ENCODE measurements around the gene DARS1. TPM values are rescaled to one million over a fixed set of nuclear protein-coding genes. Genes with fewer than 3 reads are reported as not detected.

Gene DARS1
- total RNA-seq, 4 donors from 2014 or later: 27.1 to 127 (median 62.1) TPM

DNA sequence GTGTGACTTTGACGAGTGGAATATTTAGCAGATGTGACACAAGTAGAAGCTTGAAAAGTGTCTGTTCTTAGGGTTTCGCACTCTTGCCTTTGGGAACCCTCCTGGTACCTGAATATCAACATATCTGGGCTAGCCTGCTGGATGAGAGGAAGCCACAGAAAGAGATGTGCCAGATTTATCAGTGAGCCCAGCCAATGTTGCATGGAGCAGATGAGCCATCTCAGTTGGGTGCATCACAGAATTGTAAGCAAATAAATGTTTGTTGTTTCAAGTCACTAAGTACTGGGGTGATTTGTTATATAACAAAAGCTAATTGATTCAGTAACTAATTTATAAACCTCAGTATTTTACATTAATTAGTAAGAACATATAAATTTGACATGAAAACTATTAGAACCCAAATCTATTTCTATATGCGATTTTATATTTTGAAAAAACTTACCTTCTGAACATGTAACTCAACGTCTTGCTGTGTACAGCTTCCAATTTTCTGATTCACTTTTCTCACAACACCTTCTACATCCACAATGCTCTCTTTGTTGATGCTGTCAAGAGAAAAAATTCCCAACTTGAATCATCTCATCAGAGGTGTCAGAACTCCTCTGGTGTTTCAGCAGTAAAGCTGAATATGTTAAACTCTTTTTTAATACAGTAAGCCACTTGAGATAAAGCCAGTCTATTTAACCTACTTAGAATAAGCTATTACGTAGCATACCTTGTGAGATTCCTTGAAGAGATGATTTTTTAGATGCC lies 42.3 kb downstream of the DARS1 start:
- Histone ChIP-seq H3K4me1 (no peaks in the 10 kb centered on the region), H3K4me3 (no peak overlapping the region), H3K9me3 (no peaks in the 10 kb centered on the region), H3K27me3 (no peaks in the 10 kb centered on the region), H3K36me3 (no peaks in the 10 kb centered on the region), H3K27ac (no peak overlapping the region)
- TF ChIP-seq POLR2A (IDR thresholded peaks at IDR 0.05): no peak
- TF ChIP-seq, protein P1, sequence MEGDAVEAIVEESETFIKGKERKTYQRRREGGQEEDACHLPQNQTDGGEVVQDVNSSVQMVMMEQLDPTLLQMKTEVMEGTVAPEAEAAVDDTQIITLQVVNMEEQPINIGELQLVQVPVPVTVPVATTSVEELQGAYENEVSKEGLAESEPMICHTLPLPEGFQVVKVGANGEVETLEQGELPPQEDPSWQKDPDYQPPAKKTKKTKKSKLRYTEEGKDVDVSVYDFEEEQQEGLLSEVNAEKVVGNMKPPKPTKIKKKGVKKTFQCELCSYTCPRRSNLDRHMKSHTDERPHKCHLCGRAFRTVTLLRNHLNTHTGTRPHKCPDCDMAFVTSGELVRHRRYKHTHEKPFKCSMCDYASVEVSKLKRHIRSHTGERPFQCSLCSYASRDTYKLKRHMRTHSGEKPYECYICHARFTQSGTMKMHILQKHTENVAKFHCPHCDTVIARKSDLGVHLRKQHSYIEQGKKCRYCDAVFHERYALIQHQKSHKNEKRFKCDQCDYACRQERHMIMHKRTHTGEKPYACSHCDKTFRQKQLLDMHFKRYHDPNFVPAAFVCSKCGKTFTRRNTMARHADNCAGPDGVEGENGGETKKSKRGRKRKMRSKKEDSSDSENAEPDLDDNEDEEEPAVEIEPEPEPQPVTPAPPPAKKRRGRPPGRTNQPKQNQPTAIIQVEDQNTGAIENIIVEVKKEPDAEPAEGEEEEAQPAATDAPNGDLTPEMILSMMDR (IDR thresholded peaks at IDR 0.05): no peak
- intact Hi-C loops (cut with DNase I; ENCODE audit: low total_unique reads): no loop called here
- DNase-seq: no peak

DNA sequence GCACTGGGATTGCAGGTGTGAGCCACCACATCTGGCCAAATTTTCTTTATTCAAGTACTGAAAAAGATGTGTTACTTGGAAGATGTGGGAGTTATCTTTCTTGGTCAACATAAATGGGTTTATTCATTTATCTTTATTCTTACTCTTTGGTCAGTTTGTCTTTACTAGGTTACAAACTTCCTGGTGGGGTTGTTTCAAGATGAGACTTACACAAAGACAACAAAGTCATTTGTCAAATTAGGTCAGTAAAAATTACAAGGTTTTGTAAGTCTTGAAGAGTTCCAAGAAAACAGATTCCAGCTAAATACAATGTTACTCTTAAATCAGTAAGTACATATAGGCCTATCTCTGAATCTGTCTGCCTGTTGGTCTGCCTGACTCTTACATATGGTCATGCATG lies 48.9 kb downstream of the DARS1 start:
- Histone ChIP-seq H3K4me3 (no peak overlapping the region), H3K27me3 (no peaks in the 10 kb centered on the region), H3K4me1 (no peaks in the 10 kb centered on the region), H3K36me3 (no peaks in the 10 kb centered on the region), H3K9me3 (no peaks in the 10 kb centered on the region), H3K27ac (no peak overlapping the region)
- DNase-seq: no peak
- TF ChIP-seq, protein P1 (IDR thresholded peaks at IDR 0.05): no peak
- no peak for TF ChIP-seq POLR2A (IDR thresholded peaks at IDR 0.05)
- intact Hi-C loops (cut with DNase I; ENCODE audit: low total_unique reads): no loop called here

DNA sequence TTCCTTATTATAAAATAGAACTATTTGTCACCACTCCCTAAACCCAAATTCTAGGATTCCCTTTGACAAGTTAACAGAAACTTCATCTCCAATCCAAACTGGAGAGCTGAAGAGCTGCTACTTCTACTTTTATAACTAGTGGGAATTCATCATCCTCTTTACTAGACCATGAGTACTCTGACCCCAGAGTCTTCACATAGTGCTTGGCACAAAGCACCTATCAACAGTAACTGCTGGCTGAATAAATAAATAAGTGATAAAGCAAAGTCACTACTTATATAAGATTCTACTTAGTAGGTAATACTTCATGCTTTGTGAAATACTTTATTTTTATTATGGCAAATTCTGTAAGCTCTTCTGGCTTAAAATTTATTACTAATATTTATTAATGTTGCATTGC lies 49.5 kb downstream of the DARS1 start:
- no peaks in the 10 kb centered on the region for H3K4me1 ChIP-seq
- intact Hi-C loops (cut with DNase I; ENCODE audit: low total_unique reads): no loop called here
- TF ChIP-seq, protein P1 (IDR thresholded peaks at IDR 0.05): no peak
- no peak for TF ChIP-seq POLR2A (IDR thresholded peaks at IDR 0.05)
- H3K27me3 ChIP-seq: no peaks in the 10 kb centered on the region
- DNase-seq: no peak
- no peak overlapping the region for H3K27ac ChIP-seq
- no peaks in the 10 kb centered on the region for H3K36me3 ChIP-seq
- no peak overlapping the region for H3K4me3 ChIP-seq
- no peaks in the 10 kb centered on the region for H3K9me3 ChIP-seq

DNA sequence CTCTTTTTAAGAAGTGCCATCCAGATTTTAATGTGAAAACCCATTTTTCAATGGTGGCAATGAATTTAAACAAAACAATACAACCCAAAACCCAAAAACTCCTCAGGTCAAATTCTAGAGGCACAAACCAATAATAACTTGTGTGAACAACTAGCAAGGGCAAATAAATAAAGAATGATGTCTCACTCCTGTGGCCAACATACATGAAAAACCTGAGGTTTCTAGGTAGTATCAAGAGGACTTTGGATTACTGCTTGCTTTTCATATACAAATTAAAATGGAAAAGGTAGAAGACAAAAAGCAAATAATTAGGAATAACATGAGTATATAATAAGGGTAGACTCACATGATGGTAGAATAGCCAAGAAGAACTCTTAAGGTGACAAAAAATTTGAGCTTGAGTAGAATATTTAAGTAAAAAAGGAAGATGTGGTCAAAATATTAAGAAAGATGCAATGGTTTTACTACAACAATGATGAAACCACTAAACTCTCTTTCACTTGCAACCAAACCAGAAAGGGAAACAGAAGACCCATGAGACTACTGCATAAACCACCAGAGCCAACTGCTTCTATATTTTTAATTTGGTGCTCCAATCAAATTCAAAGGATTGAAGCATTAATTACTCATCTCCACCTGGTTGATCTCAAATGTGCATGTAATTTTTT lies 53.5 kb downstream of the DARS1 start:
- Histone ChIP-seq H3K27me3 (no peaks in the 10 kb centered on the region), H3K4me3 (no peak overlapping the region), H3K9me3 (no peaks in the 10 kb centered on the region), H3K4me1 (no peaks in the 10 kb centered on the region), H3K27ac (no peak overlapping the region), H3K36me3 (no peaks in the 10 kb centered on the region)
- intact Hi-C loops (cut with DNase I; ENCODE audit: low total_unique reads): no loop called here
- DNase-seq: no peak
- TF ChIP-seq, protein P1 (IDR thresholded peaks at IDR 0.05): no peak
- no peak for TF ChIP-seq POLR2A (IDR thresholded peaks at IDR 0.05)

DNA sequence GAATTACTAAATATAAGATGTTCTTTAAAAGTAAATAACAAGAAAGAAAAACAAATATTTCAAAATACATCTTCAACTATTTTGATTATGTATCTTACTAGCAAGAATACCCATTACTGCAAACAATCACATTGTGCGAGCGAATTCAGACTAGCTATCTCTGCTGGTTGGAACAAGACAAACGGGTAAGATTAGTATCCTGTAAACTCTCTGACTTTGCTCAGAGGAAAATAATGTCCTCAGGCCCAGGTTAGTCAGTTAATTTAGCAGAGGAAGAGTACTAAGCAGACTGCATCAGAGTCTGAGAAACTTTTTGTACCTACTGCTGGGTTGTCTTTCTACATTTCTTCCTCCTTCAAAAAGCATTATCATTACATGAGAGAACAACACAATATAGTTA lies 58.8 kb downstream of the DARS1 start:
- Histone ChIP-seq H3K27ac (no peak overlapping the region), H3K27me3 (no peaks in the 10 kb centered on the region), H3K9me3 (no peaks in the 10 kb centered on the region), H3K4me1 (no peaks in the 10 kb centered on the region), H3K36me3 (no peaks in the 10 kb centered on the region), H3K4me3 (no peak overlapping the region)
- intact Hi-C loops (cut with DNase I; ENCODE audit: low total_unique reads): no loop called here
- no peak for TF ChIP-seq POLR2A (IDR thresholded peaks at IDR 0.05)
- TF ChIP-seq, protein P1 (IDR thresholded peaks at IDR 0.05): no peak
- DNase-seq: no peak
